ENCODE results near the gene RASSF7.

RASSF7 gene

DNA sequence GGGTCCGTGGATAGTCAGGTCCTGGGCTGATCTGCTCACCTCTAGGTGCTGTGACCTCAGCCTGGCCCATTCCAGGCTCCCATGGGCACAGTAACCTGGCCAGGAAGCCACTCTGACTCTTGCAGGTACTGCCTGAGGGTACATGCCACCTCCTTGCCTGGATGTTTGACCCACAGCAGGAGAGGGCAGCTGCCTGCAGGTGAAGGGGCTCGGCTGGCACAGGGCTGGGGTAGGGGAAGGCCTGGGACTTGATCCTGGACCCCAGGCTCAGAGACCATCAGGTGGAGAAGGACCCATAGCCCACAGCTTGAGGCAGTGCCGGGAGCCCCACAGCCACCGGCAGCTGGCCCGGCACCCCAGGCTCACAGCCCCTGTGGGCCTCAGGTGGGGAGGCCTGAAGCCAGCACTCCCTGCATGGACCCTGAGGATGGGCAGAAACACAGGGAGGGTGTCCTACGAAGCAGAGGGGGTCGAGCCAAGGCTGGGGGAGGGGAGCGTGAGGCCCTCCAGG, 20.7 kb upstream of the RASSF7 start:
- Histone ChIP-seq H3K4me3 (ENCODE audit: low read length in 2 of 2) (no peak overlapping the region), H3K9me3 (ENCODE audit: control insufficient read depth in 2 of 2, low read length in 2 of 2) (no peaks in the 10 kb centered on the region), H3K27ac (ENCODE audit: low read depth in 2 of 2, low read length in 2 of 2) (no peak overlapping the region), H3K9ac (ENCODE audit: low read depth in 1 of 2, low read length in 2 of 2) (no peak overlapping the region), H3K36me3 (ENCODE audit: control insufficient read depth in 2 of 2, insufficient read depth in 2 of 2, low read length in 2 of 2) (no peaks in the 10 kb centered on the region), H3K27me3 (ENCODE audit: control insufficient read depth in 2 of 2, insufficient read depth in 2 of 2, low read length in 2 of 2) (no peaks in the 10 kb centered on the region), H3K4me1 (ENCODE audit: control insufficient read depth in 2 of 2, insufficient read depth in 2 of 2, low read length in 2 of 2) (peaks cover 9 to 21% of the 10 kb centered on the region in 2 donors)

GRCh38 chr11:540583-541432, 20.0 kb upstream of the RASSF7 start:
- H3K4me3 ChIP-seq (ENCODE audit: low read length in 2 of 2), result no peak overlapping the region
- H3K9ac ChIP-seq (ENCODE audit: low read depth in 1 of 2, low read length in 2 of 2), result no peak overlapping the region
- no peak overlapping the region for H3K27ac ChIP-seq (ENCODE audit: low read depth in 2 of 2, low read length in 2 of 2)
- no peaks in the 10 kb centered on the region for H3K27me3 ChIP-seq (ENCODE audit: control insufficient read depth in 2 of 2, insufficient read depth in 2 of 2, low read length in 2 of 2)
- H3K9me3 ChIP-seq (ENCODE audit: control insufficient read depth in 2 of 2, low read length in 2 of 2), result no peaks in the 10 kb centered on the region
- peaks cover 9 to 21% of the 10 kb centered on the region in 2 donors for H3K4me1 ChIP-seq (ENCODE audit: control insufficient read depth in 2 of 2, insufficient read depth in 2 of 2, low read length in 2 of 2)
- H3K36me3 ChIP-seq (ENCODE audit: control insufficient read depth in 2 of 2, insufficient read depth in 2 of 2, low read length in 2 of 2), result no peaks in the 10 kb centered on the region

DNA sequence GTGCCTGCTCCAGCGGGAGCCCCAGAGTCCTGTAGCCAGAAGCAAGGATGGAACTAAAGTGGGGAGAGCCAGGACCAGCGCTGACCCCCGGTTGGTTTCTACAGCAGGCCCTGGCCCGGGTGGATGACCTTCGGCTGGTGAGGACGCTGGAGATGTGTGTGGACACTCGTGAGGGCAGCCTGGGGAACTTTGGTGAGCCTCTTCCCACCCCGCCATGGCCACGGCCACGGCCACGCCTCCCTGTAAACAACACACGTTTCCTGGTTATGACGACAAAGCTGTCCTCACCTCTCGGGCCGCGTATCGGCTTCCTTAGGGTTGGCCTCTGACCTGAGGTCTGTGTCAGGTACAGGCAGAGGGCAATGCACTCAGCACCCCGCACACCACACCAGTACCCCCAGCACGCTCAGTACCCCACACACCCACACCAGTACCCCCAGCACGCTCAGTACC, 19.3 kb upstream of the RASSF7 start:
- no peak overlapping the region for H3K9ac ChIP-seq (ENCODE audit: low read depth in 1 of 2, low read length in 2 of 2)
- no peak overlapping the region for H3K27ac ChIP-seq (ENCODE audit: low read depth in 2 of 2, low read length in 2 of 2)
- H3K36me3 ChIP-seq (ENCODE audit: control insufficient read depth in 2 of 2, insufficient read depth in 2 of 2, low read length in 2 of 2), result no peaks in the 10 kb centered on the region
- H3K27me3 ChIP-seq (ENCODE audit: control insufficient read depth in 2 of 2, insufficient read depth in 2 of 2, low read length in 2 of 2), result no peaks in the 10 kb centered on the region
- H3K4me3 ChIP-seq (ENCODE audit: low read length in 2 of 2), result no peak overlapping the region
- peaks cover 9 to 17% of the 10 kb centered on the region in 2 donors for H3K4me1 ChIP-seq (ENCODE audit: control insufficient read depth in 2 of 2, insufficient read depth in 2 of 2, low read length in 2 of 2)
- H3K9me3 ChIP-seq (ENCODE audit: control insufficient read depth in 2 of 2, low read length in 2 of 2), result no peaks in the 10 kb centered on the region

DNA sequence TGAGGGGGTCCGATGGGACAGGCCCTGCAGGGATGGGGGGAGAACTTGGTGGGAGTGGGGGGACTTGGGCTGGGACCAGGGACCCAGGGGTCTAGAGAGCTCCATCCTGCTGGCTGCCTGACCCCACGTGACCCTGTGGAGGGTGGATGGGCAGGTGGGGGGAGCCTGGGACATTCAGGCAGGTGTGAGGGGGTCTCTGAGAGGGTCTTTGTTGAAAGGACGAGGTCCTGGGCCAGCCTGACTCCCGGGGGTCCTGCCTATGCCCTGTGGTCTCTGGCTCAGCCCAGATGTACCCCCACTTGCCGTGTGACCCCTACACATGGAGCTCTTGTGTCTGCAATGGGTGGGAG, 16.0 kb upstream of the RASSF7 start:
- H3K27me3 ChIP-seq (ENCODE audit: control insufficient read depth in 2 of 2, insufficient read depth in 2 of 2, low read length in 2 of 2), result no peaks in the 10 kb centered on the region
- no peak overlapping the region for H3K9ac ChIP-seq (ENCODE audit: low read depth in 1 of 2, low read length in 2 of 2)
- H3K27ac ChIP-seq (ENCODE audit: low read depth in 2 of 2, low read length in 2 of 2), result no peak overlapping the region
- H3K4me3 ChIP-seq (ENCODE audit: low read length in 2 of 2), result no peak overlapping the region
- no peaks in the 10 kb centered on the region for H3K9me3 ChIP-seq (ENCODE audit: control insufficient read depth in 2 of 2, low read length in 2 of 2)
- no peaks in the 10 kb centered on the region for H3K36me3 ChIP-seq (ENCODE audit: control insufficient read depth in 2 of 2, insufficient read depth in 2 of 2, low read length in 2 of 2)
- peaks cover 0 to 9% of the 10 kb centered on the region in 2 donors for H3K4me1 ChIP-seq (ENCODE audit: control insufficient read depth in 2 of 2, insufficient read depth in 2 of 2, low read length in 2 of 2)

GRCh38 chr11:545171-545570, 15.6 kb upstream of the RASSF7 start:
- Histone ChIP-seq H3K36me3 (ENCODE audit: control insufficient read depth in 2 of 2, insufficient read depth in 2 of 2, low read length in 2 of 2) (peaks cover 0 to under 1% of the 10 kb centered on the region in 2 donors), H3K27ac (ENCODE audit: low read depth in 2 of 2, low read length in 2 of 2) (no peak overlapping the region), H3K9me3 (ENCODE audit: control insufficient read depth in 2 of 2, low read length in 2 of 2) (no peaks in the 10 kb centered on the region), H3K4me1 (ENCODE audit: control insufficient read depth in 2 of 2, insufficient read depth in 2 of 2, low read length in 2 of 2) (peaks cover 0 to 9% of the 10 kb centered on the region in 2 donors), H3K27me3 (ENCODE audit: control insufficient read depth in 2 of 2, insufficient read depth in 2 of 2, low read length in 2 of 2) (no peaks in the 10 kb centered on the region), H3K4me3 (ENCODE audit: low read length in 2 of 2) (no peak overlapping the region), H3K9ac (ENCODE audit: low read depth in 1 of 2, low read length in 2 of 2) (no peak overlapping the region)

DNA sequence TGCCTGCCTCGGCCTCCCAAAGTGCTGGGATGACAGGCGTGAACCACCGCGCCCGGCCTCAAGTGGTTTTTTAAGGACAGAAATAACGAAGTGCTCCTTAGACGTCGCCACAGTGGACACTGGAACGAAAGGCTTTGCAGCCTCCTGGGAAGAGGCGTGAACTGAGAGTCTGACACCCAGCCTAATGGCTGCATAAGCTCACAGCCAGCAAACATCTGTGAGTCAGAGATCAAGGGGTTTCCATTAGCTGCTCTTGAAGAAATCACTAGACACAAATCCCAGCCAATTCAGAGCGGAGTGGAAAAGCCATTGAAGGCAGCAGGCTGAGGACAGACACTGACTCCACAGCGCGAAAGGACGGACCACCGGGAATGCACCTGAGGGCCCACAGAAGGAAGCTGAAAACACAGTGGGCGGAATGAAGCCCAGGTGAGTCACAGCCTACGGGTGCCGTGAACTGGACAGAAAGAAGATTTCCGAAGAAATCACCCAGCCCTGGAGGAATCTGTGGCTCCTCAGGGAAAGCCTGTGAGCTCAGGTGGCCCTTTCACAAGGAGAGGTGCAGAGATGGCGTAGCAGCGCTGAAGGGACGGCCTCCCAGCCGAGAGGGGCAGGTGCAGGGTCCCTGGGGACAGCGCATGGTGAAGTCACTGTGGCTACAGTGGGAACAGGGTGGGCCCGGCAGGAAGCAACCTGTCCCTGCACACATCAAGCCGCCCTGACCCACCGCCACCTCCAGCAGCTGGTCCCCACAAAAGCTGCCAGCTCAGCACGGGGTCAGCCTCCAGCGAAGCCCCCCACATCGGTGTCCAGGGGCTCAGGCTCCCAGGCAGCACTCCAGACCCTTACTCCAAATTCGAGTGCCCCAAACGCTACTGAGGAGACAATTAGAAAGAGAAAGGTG, 11.8 kb upstream of the RASSF7 start:
- no peak overlapping the region for H3K27ac ChIP-seq (ENCODE audit: low read depth in 2 of 2, low read length in 2 of 2)

GRCh38 chr11:550021-550745, 10.6 kb upstream of the RASSF7 start:
- H3K4me3 ChIP-seq (ENCODE audit: low read length in 2 of 2), result no peak overlapping the region
- no peak overlapping the region for H3K27ac ChIP-seq (ENCODE audit: low read depth in 2 of 2, low read length in 2 of 2)
- H3K27me3 ChIP-seq (ENCODE audit: control insufficient read depth in 2 of 2, insufficient read depth in 2 of 2, low read length in 2 of 2), result peaks cover 0 to 3% of the 10 kb centered on the region in 2 donors
- no peaks in the 10 kb centered on the region for H3K9me3 ChIP-seq (ENCODE audit: control insufficient read depth in 2 of 2, low read length in 2 of 2)
- H3K4me1 ChIP-seq (ENCODE audit: control insufficient read depth in 2 of 2, insufficient read depth in 2 of 2, low read length in 2 of 2), result peaks cover 10 to 12% of the 10 kb centered on the region in 2 donors
- H3K36me3 ChIP-seq (ENCODE audit: control insufficient read depth in 2 of 2, insufficient read depth in 2 of 2, low read length in 2 of 2), result peaks cover 0 to 3% of the 10 kb centered on the region in 2 donors
- no peak overlapping the region for H3K9ac ChIP-seq (ENCODE audit: low read depth in 1 of 2, low read length in 2 of 2)

More for the DNA sequence above, 11.8 kb upstream of the RASSF7 start:
- Histone ChIP-seq H3K4me1 (ENCODE audit: control insufficient read depth in 2 of 2, insufficient read depth in 2 of 2, low read length in 2 of 2) (peaks cover 2 to 6% of the 10 kb centered on the region in 2 donors), H3K36me3 (ENCODE audit: control insufficient read depth in 2 of 2, insufficient read depth in 2 of 2, low read length in 2 of 2) (peaks cover 0 to 3% of the 10 kb centered on the region in 2 donors), H3K27me3 (ENCODE audit: control insufficient read depth in 2 of 2, insufficient read depth in 2 of 2, low read length in 2 of 2) (peaks cover 0 to 3% of the 10 kb centered on the region in 2 donors), H3K9ac (ENCODE audit: low read depth in 1 of 2, low read length in 2 of 2) (no peak overlapping the region), H3K4me3 (ENCODE audit: low read length in 2 of 2) (no peak overlapping the region), H3K9me3 (ENCODE audit: control insufficient read depth in 2 of 2, low read length in 2 of 2) (no peaks in the 10 kb centered on the region)

- peaks cover 10 to 13% of the 10 kb centered on the region in 2 donors for H3K4me1 ChIP-seq (ENCODE audit: control insufficient read depth in 2 of 2, insufficient read depth in 2 of 2, low read length in 2 of 2)
- H3K36me3 ChIP-seq (ENCODE audit: control insufficient read depth in 2 of 2, insufficient read depth in 2 of 2, low read length in 2 of 2), result peaks cover 0 to 3% of the 10 kb centered on the region in 2 donors
Observed at GRCh38 chr11:550746-551085, 10.1 kb upstream of the RASSF7 start.

DNA sequence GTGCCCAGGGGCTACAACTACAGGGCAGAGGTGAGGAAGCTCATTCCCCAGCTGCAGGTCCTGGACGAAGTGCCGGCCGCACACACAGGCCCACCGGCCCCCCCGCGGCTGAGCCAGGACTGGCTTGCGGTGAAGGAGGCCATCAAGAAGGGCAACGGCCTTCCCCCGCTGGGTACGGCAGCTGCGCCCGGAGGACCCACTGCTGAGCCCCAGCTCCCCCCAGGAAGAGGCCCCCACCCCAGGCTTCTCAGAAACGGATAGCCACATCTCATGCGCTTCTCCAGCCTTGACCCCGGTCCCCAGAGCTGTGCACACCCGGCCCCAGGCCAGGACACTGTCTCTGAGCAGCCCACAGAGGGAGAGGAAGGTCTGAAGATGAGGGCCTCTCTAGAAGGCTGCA, 9.6 kb upstream of the RASSF7 start:
- Histone ChIP-seq H3K4me3 (ENCODE audit: low read length in 2 of 2) (no peak overlapping the region), H3K27me3 (ENCODE audit: control insufficient read depth in 2 of 2, insufficient read depth in 2 of 2, low read length in 2 of 2) (peaks cover 0 to 3% of the 10 kb centered on the region in 2 donors)

More at GRCh38 chr11:550746-551085, 10.1 kb upstream of the RASSF7 start:
- H3K9ac ChIP-seq (ENCODE audit: low read depth in 1 of 2, low read length in 2 of 2), result no peak overlapping the region
- H3K27me3 ChIP-seq (ENCODE audit: control insufficient read depth in 2 of 2, insufficient read depth in 2 of 2, low read length in 2 of 2), result peaks cover 0 to 3% of the 10 kb centered on the region in 2 donors
- no peaks in the 10 kb centered on the region for H3K9me3 ChIP-seq (ENCODE audit: control insufficient read depth in 2 of 2, low read length in 2 of 2)
- no peak overlapping the region for H3K4me3 ChIP-seq (ENCODE audit: low read length in 2 of 2)
- H3K27ac ChIP-seq (ENCODE audit: low read depth in 2 of 2, low read length in 2 of 2), result no peak overlapping the region

More for the DNA sequence above, 9.6 kb upstream of the RASSF7 start:
- H3K9ac ChIP-seq (ENCODE audit: low read depth in 1 of 2, low read length in 2 of 2), result no peak overlapping the region
- peaks cover 0 to 3% of the 10 kb centered on the region in 2 donors for H3K36me3 ChIP-seq (ENCODE audit: control insufficient read depth in 2 of 2, insufficient read depth in 2 of 2, low read length in 2 of 2)
- peaks cover 10 to 13% of the 10 kb centered on the region in 2 donors for H3K4me1 ChIP-seq (ENCODE audit: control insufficient read depth in 2 of 2, insufficient read depth in 2 of 2, low read length in 2 of 2)
- no peaks in the 10 kb centered on the region for H3K9me3 ChIP-seq (ENCODE audit: control insufficient read depth in 2 of 2, low read length in 2 of 2)
- no peak overlapping the region for H3K27ac ChIP-seq (ENCODE audit: low read depth in 2 of 2, low read length in 2 of 2)

Measured in mucosa of rectum (tissue), 2 donors.